ENCODE data around the gene FLYWCH2. TPM values are rescaled to one million over a fixed set of nuclear protein-coding genes. Genes with fewer than 3 reads are reported as not detected.

The FLYWCH2 gene
- total RNA-seq, 1 donor from 2014 or later: 36.5 TPM

- no peaks in the 10 kb centered on the region for H3K36me3 ChIP-seq (ENCODE audit: insufficient read depth, low read length)
These were observed 22.0 kb upstream of the FLYWCH2 start for GRCh38 chr16:2860826-2861567.

GRCh38 chr16:2865651-2866050 is 17.4 kb upstream of the FLYWCH2 start:
- TF ChIP-seq EZH2 (IDR thresholded peaks at IDR 0.05; ENCODE audit: insufficient read depth, low read length): no peak
- TF ChIP-seq, protein P1, sequence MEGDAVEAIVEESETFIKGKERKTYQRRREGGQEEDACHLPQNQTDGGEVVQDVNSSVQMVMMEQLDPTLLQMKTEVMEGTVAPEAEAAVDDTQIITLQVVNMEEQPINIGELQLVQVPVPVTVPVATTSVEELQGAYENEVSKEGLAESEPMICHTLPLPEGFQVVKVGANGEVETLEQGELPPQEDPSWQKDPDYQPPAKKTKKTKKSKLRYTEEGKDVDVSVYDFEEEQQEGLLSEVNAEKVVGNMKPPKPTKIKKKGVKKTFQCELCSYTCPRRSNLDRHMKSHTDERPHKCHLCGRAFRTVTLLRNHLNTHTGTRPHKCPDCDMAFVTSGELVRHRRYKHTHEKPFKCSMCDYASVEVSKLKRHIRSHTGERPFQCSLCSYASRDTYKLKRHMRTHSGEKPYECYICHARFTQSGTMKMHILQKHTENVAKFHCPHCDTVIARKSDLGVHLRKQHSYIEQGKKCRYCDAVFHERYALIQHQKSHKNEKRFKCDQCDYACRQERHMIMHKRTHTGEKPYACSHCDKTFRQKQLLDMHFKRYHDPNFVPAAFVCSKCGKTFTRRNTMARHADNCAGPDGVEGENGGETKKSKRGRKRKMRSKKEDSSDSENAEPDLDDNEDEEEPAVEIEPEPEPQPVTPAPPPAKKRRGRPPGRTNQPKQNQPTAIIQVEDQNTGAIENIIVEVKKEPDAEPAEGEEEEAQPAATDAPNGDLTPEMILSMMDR (IDR thresholded peaks at IDR 0.05; ENCODE audit: insufficient read depth, low read depth, low read length): no peak
- DNase-seq (ENCODE audit: low read depth) (no peak), FAIRE-seq (no peak)
- no peaks in the 10 kb centered on the region for H3K36me3 ChIP-seq (ENCODE audit: insufficient read depth, low read length)
- Mint-ChIP-seq H3K4me3 (ENCODE audit: unreplicated experiment) (no peak overlapping the region), H3K27ac (ENCODE audit: unreplicated experiment) (no peak overlapping the region), H3K4me1 (ENCODE audit: low read depth, unreplicated experiment) (peaks cover 4% of the 10 kb centered on the region), H3K27me3 (ENCODE audit: low read depth, unreplicated experiment) (peaks cover 6% of the 10 kb centered on the region), H3K9me3 (ENCODE audit: unreplicated experiment) (peaks cover 6% of the 10 kb centered on the region), H3K36me3 (ENCODE audit: low read depth, unreplicated experiment) (no peaks in the 10 kb centered on the region)
- H2AFZ ChIP-seq (ENCODE audit: low read depth, low read length): no peak overlapping the region
- H3K4me3 ChIP-seq (ENCODE audit: insufficient read depth, low read depth, low read length): no peak overlapping the region
- no peak overlapping the region for H3K27ac ChIP-seq (ENCODE audit: low read depth, low read length)
- no peak overlapping the region for H3K9ac ChIP-seq (ENCODE audit: low read length)
- peaks cover 8% of the 10 kb centered on the region for H3K9me3 ChIP-seq (ENCODE audit: insufficient read depth, low read depth, low read length)
- H3K27me3 ChIP-seq (ENCODE audit: insufficient read depth, low read length): no peaks in the 10 kb centered on the region
- H4K20me1 ChIP-seq (ENCODE audit: insufficient read depth, low read length): no peaks in the 10 kb centered on the region
- H3K4me1 ChIP-seq (ENCODE audit: insufficient read depth, low read length): peaks cover 9% of the 10 kb centered on the region
- H3K79me2 ChIP-seq (ENCODE audit: insufficient read depth, low read length): no peaks in the 10 kb centered on the region
- H3K4me2 ChIP-seq (ENCODE audit: low read length): no peak overlapping the region

More at GRCh38 chr16:2860826-2861567, 22.0 kb upstream of the FLYWCH2 start:
- TF ChIP-seq, protein P1 (IDR thresholded peaks at IDR 0.05; ENCODE audit: insufficient read depth, low read depth, low read length): no peak
- TF ChIP-seq EZH2 (IDR thresholded peaks at IDR 0.05; ENCODE audit: insufficient read depth, low read length): no peak
- DNase-seq (ENCODE audit: low read depth) (no peak), FAIRE-seq (no peak)
- Histone ChIP-seq H3K27me3 (ENCODE audit: insufficient read depth, low read length) (no peaks in the 10 kb centered on the region), H3K4me1 (ENCODE audit: insufficient read depth, low read length) (peaks cover 5% of the 10 kb centered on the region), H3K27ac (ENCODE audit: low read depth, low read length) (no peak overlapping the region), H3K4me3 (ENCODE audit: insufficient read depth, low read depth, low read length) (no peak overlapping the region), H2AFZ (ENCODE audit: low read depth, low read length) (no peak overlapping the region), H3K9me3 (ENCODE audit: insufficient read depth, low read depth, low read length) (peaks cover 8% of the 10 kb centered on the region), H3K4me2 (ENCODE audit: low read length) (no peak overlapping the region), H4K20me1 (ENCODE audit: insufficient read depth, low read length) (no peaks in the 10 kb centered on the region), H3K79me2 (ENCODE audit: insufficient read depth, low read length) (no peaks in the 10 kb centered on the region), H3K9ac (ENCODE audit: low read length) (no peak overlapping the region)
- Mint-ChIP-seq H3K36me3 (ENCODE audit: low read depth, unreplicated experiment) (no peaks in the 10 kb centered on the region), H3K27ac (ENCODE audit: unreplicated experiment) (no peak overlapping the region), H3K27me3 (ENCODE audit: low read depth, unreplicated experiment) (peaks cover 8% of the 10 kb centered on the region), H3K4me1 (ENCODE audit: low read depth, unreplicated experiment) (peaks cover 2% of the 10 kb centered on the region), H3K4me3 (ENCODE audit: unreplicated experiment) (peak overlapping the region; percentile 12), H3K9me3 (ENCODE audit: unreplicated experiment) (peaks cover 4% of the 10 kb centered on the region)

GRCh38 chr16:2866431-2866830 is 16.6 kb upstream of the FLYWCH2 start:
- no peaks in the 10 kb centered on the region for H3K27me3 ChIP-seq (ENCODE audit: insufficient read depth, low read length)
- no peaks in the 10 kb centered on the region for H3K36me3 Mint-ChIP-seq (ENCODE audit: low read depth, unreplicated experiment)
- peaks cover 9% of the 10 kb centered on the region for H3K4me1 ChIP-seq (ENCODE audit: insufficient read depth, low read length)
- H3K9me3 Mint-ChIP-seq (ENCODE audit: unreplicated experiment): peaks cover 2% of the 10 kb centered on the region
- FAIRE-seq: no peak
- H3K4me3 ChIP-seq (ENCODE audit: insufficient read depth, low read depth, low read length): no peak overlapping the region
- no peak for TF ChIP-seq EZH2 (IDR thresholded peaks at IDR 0.05; ENCODE audit: insufficient read depth, low read length)
- TF ChIP-seq, protein P1 (IDR thresholded peaks at IDR 0.05; ENCODE audit: insufficient read depth, low read depth, low read length): no peak
- no peak overlapping the region for H3K9ac ChIP-seq (ENCODE audit: low read length)
- no peaks in the 10 kb centered on the region for H3K36me3 ChIP-seq (ENCODE audit: insufficient read depth, low read length)
- peaks cover 10% of the 10 kb centered on the region for H3K27me3 Mint-ChIP-seq (ENCODE audit: low read depth, unreplicated experiment)
- H3K4me2 ChIP-seq (ENCODE audit: low read length): no peak overlapping the region
- H3K9me3 ChIP-seq (ENCODE audit: insufficient read depth, low read depth, low read length): peaks cover under 1% of the 10 kb centered on the region
- H2AFZ ChIP-seq (ENCODE audit: low read depth, low read length): no peak overlapping the region
- no peaks in the 10 kb centered on the region for H4K20me1 ChIP-seq (ENCODE audit: insufficient read depth, low read length)
- H3K79me2 ChIP-seq (ENCODE audit: insufficient read depth, low read length): no peaks in the 10 kb centered on the region
- H3K4me3 Mint-ChIP-seq (ENCODE audit: unreplicated experiment): peak overlapping the region; percentile 34
- no peak overlapping the region for H3K27ac ChIP-seq (ENCODE audit: low read depth, low read length)
- peaks cover 4% of the 10 kb centered on the region for H3K4me1 Mint-ChIP-seq (ENCODE audit: low read depth, unreplicated experiment)
- DNase-seq (ENCODE audit: low read depth): no peak
- H3K27ac Mint-ChIP-seq (ENCODE audit: unreplicated experiment): peak overlapping the region; percentile 62
